Breast epithelium (tissue), 4 donors: ENCODE measurements around the gene TRERF1. TPM values are rescaled to one million over a fixed set of nuclear protein-coding genes. Genes with fewer than 3 reads are reported as not detected.
A peak's percentile ranks its signal among the peaks of the same experiment; 100 is the strongest.
"Not testable (repeated sequence)": the region's sequence is repeated elsewhere in the genome, so short reads cannot be mapped to it uniquely, and the experiment has no call there.

Experiments used
- DNase-seq, 2 donors: peaks; one replicate each; pipeline ENCODE4 v3.0.0-alpha.2; 2019; ENCODE audit warnings: low spot score in 2 of 2
- H3K27ac ChIP-seq, 2 donors: fragments of 200-600 bp; sonication (generic) in 1 of 2; one replicate each; pipeline ENCODE4 v1.5.1; 2016 to 2019; ENCODE audit warnings: mild to moderate bottlenecking in 1 of 2
- H3K27me3 ChIP-seq, 2 donors: fragments of 200-600 bp; sonication (generic) in 1 of 2; one replicate each; pipeline versions ENCODE4 v1.5.1 to v1.6.0; 2017 to 2019; ENCODE audit warnings: control low read depth in 1 of 2, mild to moderate bottlenecking in 1 of 2
- H3K36me3 ChIP-seq: fragments of 200-600 bp; one replicate; pipeline ENCODE4 v1.5.1; 2019
- H3K4me1 ChIP-seq, 2 donors: fragments of 200-600 bp; sonication (generic); one replicate each; pipeline ENCODE4 v1.5.1; 2016 to 2019; ENCODE audit warnings: control low read depth in 1 of 2
- H3K4me3 ChIP-seq, 3 donors: fragments of 200-600 bp; sonication (generic); 1 replicate in 2 of 3; 2 replicates in 1 of 3; pipeline ENCODE4 v1.5.1; 2016 to 2019; ENCODE audit warnings: mild to moderate bottlenecking in 3 of 3, moderate library complexity in 2 of 3
- H3K9me3 ChIP-seq, 2 donors: fragments of 200-600 bp; sonication (generic) in 1 of 2; one replicate each; pipeline ENCODE4 v1.5.1; 2016 to 2019; ENCODE audit warnings: control low read depth in 1 of 2
- POLR2A ChIP-seq: fragments of 450-650 bp; IDR thresholded peaks from one replicate; pipeline ENCODE4 v1.6.1; 2016; ENCODE audit warnings: antibody characterized with exemption, mild to moderate bottlenecking, moderate library complexity
- POLR2AphosphoS5 ChIP-seq, 3 donors: sonication (generic); formaldehyde crosslinking; IDR thresholded peaks; one replicate each; pipeline ENCODE4 v1.6.1; 2017; ENCODE audit warnings: antibody characterized with exemption in 3 of 3
- intact Hi-C: fragments of 100-400 bp; cut with DNase I; formaldehyde crosslinking; loops from one replicate; pipeline ENCODE4 v1.15.1; 2023; ENCODE audit warnings: low total_unique reads
- total RNA-seq, 3 donors: library from RNA; depleted of rRNA; stranded (reverse); fragments of >200 nt; gene quantifications; one replicate each; pipeline ENCODE4 v1.1.0, GENCODE V29; 2016
- TF ChIP-seq, protein P1 (sequence below), 3 donors: fragments of 450-650 bp; IDR thresholded peaks; one replicate each; pipeline ENCODE4 v1.5.1; 2016 to 2017; ENCODE audit warnings: antibody characterized with exemption in 3 of 3, mild to moderate bottlenecking in 3 of 3, moderate library complexity in 3 of 3

The TRERF1 gene
- total RNA-seq, 3 donors from 2014 or later, result 3.9 to 5.4 (median 4.1) TPM

DNA sequence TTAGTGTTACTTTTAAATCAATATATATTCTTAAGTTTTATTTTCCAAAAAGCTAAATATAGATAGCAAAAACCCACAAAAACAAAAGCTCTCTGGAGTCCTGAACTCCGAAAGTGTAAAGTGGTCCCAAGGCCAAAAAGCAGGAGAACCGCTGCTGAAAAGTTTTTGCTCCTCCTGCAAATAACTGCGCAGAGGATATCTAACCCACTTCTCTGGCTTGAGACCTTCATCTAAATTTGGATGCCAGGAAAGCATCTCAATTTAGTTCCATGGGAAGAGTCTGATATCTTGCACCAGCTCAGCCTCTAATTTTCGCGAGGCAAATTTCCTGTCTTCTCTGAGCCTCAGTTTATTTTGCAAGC lies 234.6 kb downstream of the TRERF1 start:
- TF ChIP-seq POLR2AphosphoS5 (IDR thresholded peaks at IDR 0.05), result no peak
- TF ChIP-seq POLR2A, result no peak
- TF ChIP-seq, protein P1, sequence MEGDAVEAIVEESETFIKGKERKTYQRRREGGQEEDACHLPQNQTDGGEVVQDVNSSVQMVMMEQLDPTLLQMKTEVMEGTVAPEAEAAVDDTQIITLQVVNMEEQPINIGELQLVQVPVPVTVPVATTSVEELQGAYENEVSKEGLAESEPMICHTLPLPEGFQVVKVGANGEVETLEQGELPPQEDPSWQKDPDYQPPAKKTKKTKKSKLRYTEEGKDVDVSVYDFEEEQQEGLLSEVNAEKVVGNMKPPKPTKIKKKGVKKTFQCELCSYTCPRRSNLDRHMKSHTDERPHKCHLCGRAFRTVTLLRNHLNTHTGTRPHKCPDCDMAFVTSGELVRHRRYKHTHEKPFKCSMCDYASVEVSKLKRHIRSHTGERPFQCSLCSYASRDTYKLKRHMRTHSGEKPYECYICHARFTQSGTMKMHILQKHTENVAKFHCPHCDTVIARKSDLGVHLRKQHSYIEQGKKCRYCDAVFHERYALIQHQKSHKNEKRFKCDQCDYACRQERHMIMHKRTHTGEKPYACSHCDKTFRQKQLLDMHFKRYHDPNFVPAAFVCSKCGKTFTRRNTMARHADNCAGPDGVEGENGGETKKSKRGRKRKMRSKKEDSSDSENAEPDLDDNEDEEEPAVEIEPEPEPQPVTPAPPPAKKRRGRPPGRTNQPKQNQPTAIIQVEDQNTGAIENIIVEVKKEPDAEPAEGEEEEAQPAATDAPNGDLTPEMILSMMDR (IDR thresholded peaks at IDR 0.05), result no peak
- H3K4me3 ChIP-seq, result peak overlapping the region; percentile 75 to 78 (median 75)
- H3K9me3 ChIP-seq, result no peaks in the 10 kb centered on the region
- intact Hi-C loops, result no loop called here
- peak overlapping the region; percentile 64 to 82 for H3K27ac ChIP-seq
- H3K36me3 ChIP-seq, result no peaks in the 10 kb centered on the region
- H3K27me3 ChIP-seq, result no peaks in the 10 kb centered on the region
- DNase-seq, result no peak
- H3K4me1 ChIP-seq, result no peaks in the 10 kb centered on the region

DNA sequence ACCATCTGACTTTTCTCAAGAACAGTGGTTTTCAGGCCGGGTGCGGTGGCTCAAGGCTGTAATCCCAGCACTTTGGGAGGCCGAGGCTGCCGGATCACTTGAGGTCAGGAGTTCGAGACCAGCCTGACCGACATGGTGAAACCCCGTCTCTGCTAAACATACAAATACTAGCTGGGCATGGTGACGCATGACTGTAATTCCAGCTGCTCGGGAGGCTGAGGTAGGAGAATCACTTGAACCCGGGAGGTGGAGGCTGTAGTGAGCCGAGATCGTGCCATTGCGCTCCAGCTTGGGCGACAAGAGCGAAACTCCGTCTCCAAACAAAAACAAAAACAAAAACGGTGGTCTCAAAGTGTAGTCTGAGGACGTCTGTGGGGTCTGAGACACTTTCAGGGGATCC lies 235.2 kb downstream of the TRERF1 start:
- H3K36me3 ChIP-seq, intact Hi-C loops, DNase-seq, H3K27me3 ChIP-seq, H3K4me1 ChIP-seq, H3K9me3 ChIP-seq, H3K27ac ChIP-seq: not testable (repeated sequence)
- peak overlapping the region in 2 of 3 donors; percentile 75 to 78 for H3K4me3 ChIP-seq

DNA sequence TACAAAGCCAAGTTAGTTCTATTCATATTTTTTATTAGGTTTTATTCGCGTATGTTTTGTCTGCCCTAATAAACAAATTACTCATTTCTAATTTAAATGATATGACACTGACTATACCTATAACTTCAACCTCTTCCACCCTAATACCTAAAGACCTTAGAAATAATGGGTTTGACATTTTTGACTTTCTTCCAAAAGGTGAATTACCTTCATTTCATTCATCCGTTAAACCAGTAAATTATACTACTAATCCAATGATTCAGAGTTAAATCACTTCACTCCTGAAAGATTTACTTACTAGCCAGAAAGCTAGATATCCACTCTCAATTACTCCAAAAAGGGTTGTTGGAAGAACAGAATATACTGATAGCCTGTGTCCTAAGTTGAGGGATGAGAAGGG lies 239.3 kb downstream of the TRERF1 start:
- no peak overlapping the region for H3K27ac ChIP-seq
- H3K36me3 ChIP-seq, result no peaks in the 10 kb centered on the region
- H3K4me1 ChIP-seq, result no peaks in the 10 kb centered on the region
- TF ChIP-seq, protein P1 (IDR thresholded peaks at IDR 0.05), result no peak
- no peak for TF ChIP-seq POLR2AphosphoS5 (IDR thresholded peaks at IDR 0.05)
- no peak for TF ChIP-seq POLR2A
- no peak for DNase-seq
- no peaks in the 10 kb centered on the region for H3K9me3 ChIP-seq
- intact Hi-C loops, result no loop called here
- no peak overlapping the region for H3K4me3 ChIP-seq
- H3K27me3 ChIP-seq, result no peaks in the 10 kb centered on the region

DNA sequence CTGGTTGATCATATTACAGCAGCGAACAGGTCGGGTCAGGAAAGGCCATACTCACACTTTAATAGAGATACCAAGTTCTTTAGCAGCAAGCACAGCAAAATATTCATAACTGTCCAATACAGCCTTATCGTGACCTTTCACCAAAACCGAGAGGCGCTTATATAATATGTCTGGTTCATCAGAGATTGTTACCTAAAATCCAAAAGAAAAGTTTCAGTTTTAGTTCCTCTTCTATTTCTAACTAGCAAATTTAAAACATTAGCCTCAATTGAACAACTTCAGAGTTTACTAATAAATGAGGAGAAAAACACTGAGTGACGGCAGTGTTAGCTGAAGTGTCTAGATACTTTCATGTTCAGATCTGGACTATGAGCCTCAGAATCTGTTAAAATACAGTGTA lies 240.0 kb downstream of the TRERF1 start:
- no peak for DNase-seq
- Histone ChIP-seq H3K36me3 (no peaks in the 10 kb centered on the region), H3K4me3 (no peak overlapping the region), H3K9me3 (no peaks in the 10 kb centered on the region), H3K27me3 (no peaks in the 10 kb centered on the region), H3K4me1 (no peaks in the 10 kb centered on the region), H3K27ac (no peak overlapping the region)
- intact Hi-C loops, result no loop called here
- TF ChIP-seq, protein P1 (IDR thresholded peaks at IDR 0.05), result no peak
- TF ChIP-seq POLR2AphosphoS5 (IDR thresholded peaks at IDR 0.05), result no peak
- no peak for TF ChIP-seq POLR2A

DNA sequence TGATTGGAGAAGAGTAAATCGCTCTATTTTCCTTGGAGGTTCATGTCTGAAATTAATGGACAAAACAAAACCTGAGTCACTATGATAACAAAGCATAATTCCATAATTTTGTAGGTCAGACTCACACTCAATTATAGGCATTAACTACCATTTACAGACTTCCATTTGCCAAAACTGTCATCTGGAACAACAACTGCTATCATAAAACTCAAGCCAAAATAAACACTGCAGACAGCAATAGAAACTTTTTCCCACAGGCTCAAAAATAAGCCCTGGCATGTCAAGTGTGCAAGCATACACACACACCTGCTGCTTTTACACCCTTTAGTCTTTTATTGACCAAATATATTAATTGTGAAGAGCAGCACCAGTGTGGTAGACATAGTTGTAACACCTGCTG lies 241.2 kb downstream of the TRERF1 start:
- H3K27ac ChIP-seq, result no peak overlapping the region
- intact Hi-C loops, result no loop called here
- H3K27me3 ChIP-seq, result no peaks in the 10 kb centered on the region
- DNase-seq, result no peak
- TF ChIP-seq POLR2A (no peak), POLR2AphosphoS5 (IDR thresholded peaks at IDR 0.05) (no peak)
- TF ChIP-seq, protein P1 (IDR thresholded peaks at IDR 0.05), result no peak
- no peaks in the 10 kb centered on the region for H3K9me3 ChIP-seq
- H3K36me3 ChIP-seq, result no peaks in the 10 kb centered on the region
- H3K4me3 ChIP-seq, result no peak overlapping the region
- H3K4me1 ChIP-seq, result no peaks in the 10 kb centered on the region

DNA sequence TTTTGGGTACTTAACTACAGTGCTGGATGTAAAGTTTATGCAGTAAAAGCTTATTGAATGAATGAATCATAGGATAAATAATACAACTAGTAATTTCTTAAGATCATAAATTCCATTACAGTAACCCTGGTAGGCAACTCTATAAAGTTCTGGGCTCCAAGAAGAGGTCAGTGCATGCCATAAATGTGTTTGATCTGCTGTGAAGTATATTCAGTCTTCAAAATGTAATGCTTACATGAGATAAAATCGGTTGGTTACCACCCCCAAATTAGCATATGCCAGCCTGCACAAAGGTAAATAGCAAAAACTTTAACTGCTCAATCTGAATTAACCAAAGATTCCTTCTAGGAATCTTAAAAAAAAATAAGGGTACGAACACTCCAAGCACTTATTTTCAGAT lies 244.2 kb downstream of the TRERF1 start:
- DNase-seq, H3K4me3 ChIP-seq, H3K27me3 ChIP-seq, H3K4me1 ChIP-seq, H3K27ac ChIP-seq, H3K36me3 ChIP-seq, intact Hi-C loops, H3K9me3 ChIP-seq: not testable (repeated sequence)
